OCI-LY7 (cell line): Measurements from ENCODE around the gene ACKR1. TPM values are rescaled to one million over a fixed set of nuclear protein-coding genes. Genes with fewer than 3 reads are reported as not detected.

Experiments used
- BruUV-seq: library from RNA; stranded (reverse); fragments of 400-500 nt; replicated peaks from 2 replicates; lab custom pipeline; 2021; lab: Mats Ljungman, UMichigan
- CTCF ChIA-PET: fragments of 300-600 bp; sonication (Branson Sonifier 250); formaldehyde crosslinking; loops from one replicate; lab custom pipeline; 2022; ENCODE audit warnings: antibody characterized with exemption; ENCODE audit not compliant: unreplicated experiment; lab: Charles Lee
- POLR2A ChIA-PET: fragments of 300-600 bp; sonication (Branson Sonifier 250); formaldehyde crosslinking; loops from one replicate; lab custom pipeline; 2022; ENCODE audit warnings: antibody characterized with exemption; lab: Charles Lee
- DNase-seq: peaks from one replicate; pipeline ENCODE4 v3.0.0-alpha.2; 2015; ENCODE audit warnings: low spot score
- H2AFZ ChIP-seq: fragments of 200-600 bp; sonication (generic), shearing (Covaris generic); 2 replicates; pipeline ENCODE4 v1.6.1; 2014; ENCODE audit warnings: mild to moderate bottlenecking, antibody characterized with exemption, low read length, moderate library complexity
- H3K27ac ChIP-seq: fragments of 200-600 bp; sonication (generic); 2 replicates; pipeline ENCODE4 v1.5.1; 2014; ENCODE audit warnings: mixed run types, low read depth, mild to moderate bottlenecking, moderate library complexity, low read length, inconsistent platforms; ENCODE audit not compliant: poor library complexity, severe bottlenecking
- H3K36me3 ChIP-seq: fragments of 200-600 bp; sonication (generic); 2 replicates; pipeline ENCODE4 v1.6.1; 2014; ENCODE audit warnings: mild to moderate bottlenecking, antibody characterized with exemption, low read length, moderate library complexity, mixed read lengths; ENCODE audit not compliant: insufficient read depth
- H3K4me1 ChIP-seq: fragments of 200-600 bp; sonication (generic); 2 replicates; pipeline ENCODE4 v1.5.1; 2014; ENCODE audit warnings: mild to moderate bottlenecking, low read length; ENCODE audit not compliant: insufficient read depth, poor library complexity, severe bottlenecking
- H3K4me2 ChIP-seq: fragments of 200-600 bp; sonication (generic); 2 replicates; pipeline ENCODE4 v1.6.1; 2014; ENCODE audit warnings: mild to moderate bottlenecking, low read length
- H3K4me3 ChIP-seq: fragments of 200-600 bp; sonication (generic); 2 replicates; pipeline ENCODE4 v1.5.1; 2014; ENCODE audit warnings: mild to moderate bottlenecking, low read depth, low read length; ENCODE audit not compliant: poor library complexity, severe bottlenecking
- H3K79me2 ChIP-seq: fragments of 200-600 bp; sonication (generic); 2 replicates; pipeline ENCODE4 v1.6.1; 2016; ENCODE audit warnings: low read depth, mild to moderate bottlenecking, low read length, moderate library complexity, mixed read lengths; ENCODE audit not compliant: insufficient read depth
- H3K9me2 ChIP-seq: fragments of 200-600 bp; sonication (generic); 2 replicates; pipeline ENCODE4 v1.6.1; 2016; ENCODE audit warnings: mild to moderate bottlenecking, low read length, mixed read lengths; ENCODE audit not compliant: insufficient read depth
- H3K9me3 ChIP-seq: fragments of 200-600 bp; sonication (generic); 2 replicates; pipeline ENCODE4 v1.6.1; 2014; ENCODE audit warnings: mild to moderate bottlenecking, mixed run types, low read length, mixed read lengths
- H4K20me1 ChIP-seq: fragments of 200-600 bp; sonication (generic); 2 replicates; pipeline ENCODE4 v1.6.1; 2014; ENCODE audit warnings: mild to moderate bottlenecking, antibody characterized with exemption, low read length, moderate library complexity, mixed read lengths; ENCODE audit not compliant: insufficient read depth
- EZH2phosphoT487 ChIP-seq: fragments of 200-600 bp; sonication (generic); IDR thresholded peaks from 2 replicates; pipeline ENCODE4 v1.6.1; 2018; ENCODE audit warnings: low read depth, borderline replicate concordance, mild to moderate bottlenecking, mixed run types, antibody characterized with exemption, low read length, moderate library complexity, mixed read lengths
- intact Hi-C: fragments of 100-400 bp; cut with micrococcal nuclease; formaldehyde crosslinking; loops from one replicate; pipeline ENCODE4 v1.10.0; 2022; ENCODE audit not compliant: unreplicated experiment
- total RNA-seq, 2 experiments: library from RNA; depleted of rRNA in 1 of 2; stranded (reverse); fragments of >200 nt in 1 of 2; shearing (Covaris generic) in 1 of 2; gene quantifications; 2 replicates each; pipeline ENCODE4 v1.2.3, GENCODE V29; 2014 to 2022
- TF ChIP-seq, protein P1 (sequence below): fragments of 200-600 bp; sonication (generic); conservative IDR thresholded peaks from 2 replicates; pipeline ENCODE4 v1.5.1; 2014; ENCODE audit warnings: mild to moderate bottlenecking, antibody characterized with exemption, low read length, moderate library complexity, mixed read lengths

The ACKR1 gene
- total RNA-seq, 2 experiments from 2014 or later: not detected

- no peaks in the 10 kb centered on the region for H3K36me3 ChIP-seq
- no TSS peak for BruUV-seq
- intact Hi-C loops: no loop called here
- no peak overlapping the region for H3K4me2 ChIP-seq
- H3K4me3 ChIP-seq: no peak overlapping the region
- POLR2A ChIA-PET: no interaction called here
- no peaks in the 10 kb centered on the region for H3K4me1 ChIP-seq
- no peaks in the 10 kb centered on the region for H3K79me2 ChIP-seq
- H3K9me2 ChIP-seq: no peaks in the 10 kb centered on the region
- CTCF ChIA-PET: no interaction called here
- no peaks in the 10 kb centered on the region for H4K20me1 ChIP-seq
- TF ChIP-seq EZH2phosphoT487: no peak
- TF ChIP-seq, protein P1, sequence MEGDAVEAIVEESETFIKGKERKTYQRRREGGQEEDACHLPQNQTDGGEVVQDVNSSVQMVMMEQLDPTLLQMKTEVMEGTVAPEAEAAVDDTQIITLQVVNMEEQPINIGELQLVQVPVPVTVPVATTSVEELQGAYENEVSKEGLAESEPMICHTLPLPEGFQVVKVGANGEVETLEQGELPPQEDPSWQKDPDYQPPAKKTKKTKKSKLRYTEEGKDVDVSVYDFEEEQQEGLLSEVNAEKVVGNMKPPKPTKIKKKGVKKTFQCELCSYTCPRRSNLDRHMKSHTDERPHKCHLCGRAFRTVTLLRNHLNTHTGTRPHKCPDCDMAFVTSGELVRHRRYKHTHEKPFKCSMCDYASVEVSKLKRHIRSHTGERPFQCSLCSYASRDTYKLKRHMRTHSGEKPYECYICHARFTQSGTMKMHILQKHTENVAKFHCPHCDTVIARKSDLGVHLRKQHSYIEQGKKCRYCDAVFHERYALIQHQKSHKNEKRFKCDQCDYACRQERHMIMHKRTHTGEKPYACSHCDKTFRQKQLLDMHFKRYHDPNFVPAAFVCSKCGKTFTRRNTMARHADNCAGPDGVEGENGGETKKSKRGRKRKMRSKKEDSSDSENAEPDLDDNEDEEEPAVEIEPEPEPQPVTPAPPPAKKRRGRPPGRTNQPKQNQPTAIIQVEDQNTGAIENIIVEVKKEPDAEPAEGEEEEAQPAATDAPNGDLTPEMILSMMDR: no peak
- H3K27ac ChIP-seq: no peak overlapping the region
- no peaks in the 10 kb centered on the region for H3K9me3 ChIP-seq
- no peak overlapping the region for H2AFZ ChIP-seq
- no peak for DNase-seq
Measured at GRCh38 chr1:159168043-159168442, 36.6 kb upstream of the ACKR1 start.

DNA sequence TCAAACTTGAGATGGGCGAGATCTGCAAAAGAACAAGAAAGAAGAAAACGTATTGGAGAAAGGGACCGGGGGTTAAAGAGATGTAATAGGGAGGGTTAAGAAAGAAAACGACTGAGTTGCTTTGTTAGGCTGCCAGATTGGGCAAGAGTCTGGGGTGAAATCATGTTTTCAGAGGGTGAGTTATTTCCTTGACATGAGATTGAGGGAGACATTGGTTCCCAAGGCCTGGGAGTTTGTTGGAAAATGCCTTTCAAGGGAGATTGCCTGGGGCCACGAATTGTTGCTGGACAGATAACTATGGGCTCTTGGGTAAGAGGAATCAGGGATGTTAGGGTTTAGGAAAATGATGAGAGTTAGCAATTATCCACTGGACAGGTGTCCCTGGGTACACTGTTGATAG lies 34.0 kb upstream of the ACKR1 start:
- Histone ChIP-seq H3K4me2 (no peak overlapping the region), H2AFZ (no peak overlapping the region), H4K20me1 (no peaks in the 10 kb centered on the region), H3K9me3 (no peaks in the 10 kb centered on the region), H3K36me3 (no peaks in the 10 kb centered on the region), H3K9me2 (no peaks in the 10 kb centered on the region), H3K79me2 (no peaks in the 10 kb centered on the region), H3K4me1 (no peaks in the 10 kb centered on the region), H3K27ac (no peak overlapping the region), H3K4me3 (no peak overlapping the region)
- DNase-seq: no peak
- CTCF ChIA-PET: no interaction called here
- no peak for TF ChIP-seq EZH2phosphoT487
- TF ChIP-seq, protein P1: no peak
- POLR2A ChIA-PET: no interaction called here
- no TSS peak for BruUV-seq
- intact Hi-C loops: no loop called here

GRCh38 chr1:159171254-159171687 lies 33.4 kb upstream of the ACKR1 start, which contains the start of gene CADM3:
Gene CADM3 (plus strand): TSS chr1:159171615. CDS start chr1:159171766, 151 bp downstream.
- H3K4me3 ChIP-seq: no peak within 1 kb of the TSS
- H4K20me1 ChIP-seq: no peaks in the 10 kb centered on the region
- no peak within 1 kb of the TSS for H2AFZ ChIP-seq
- H3K9me3 ChIP-seq: no peaks in the 10 kb centered on the region
- TF ChIP-seq, protein P1: no peak
- no peak for TF ChIP-seq EZH2phosphoT487
- no peaks in the 10 kb centered on the region for H3K9me2 ChIP-seq
- H3K27ac ChIP-seq: no peak within 1 kb of the TSS
- intact Hi-C loops: no loop called here
- no peaks in the 10 kb centered on the region for H3K4me1 ChIP-seq
- ChIA-PET CTCF (no interaction called here), POLR2A (no interaction called here)
- no peak for DNase-seq
- no peaks in the 10 kb centered on the region for H3K36me3 ChIP-seq
- H3K4me2 ChIP-seq: no peak within 1 kb of the TSS
- no peaks in the 10 kb centered on the region for H3K79me2 ChIP-seq
- no TSS peak for BruUV-seq
